ENCODE results near the gene APEX1. TPM values are rescaled to one million over a fixed set of nuclear protein-coding genes. Genes with fewer than 3 reads are reported as not detected.
"Not testable (repeated sequence)": the region's sequence is repeated elsewhere in the genome, so short reads cannot be mapped to it uniquely, and the experiment has no call there.

APEX1 gene
- total RNA-seq, 1 experiment from 2014 or later, result 60.4 TPM

- no peak overlapping the region for H3K27ac ChIP-seq
- H3K9me3 ChIP-seq (replicated peaks), result no peaks in the 10 kb centered on the region
- H3K27me3 ChIP-seq (replicated peaks), result no peaks in the 10 kb centered on the region; the same call in 1 of the 2 replicates
- H3K36me3 ChIP-seq, result no peaks in the 10 kb centered on the region
- no peak for DNase-seq (ENCODE audit: low read depth in 1 of 2, low spot score in 2 of 2)
- no peak overlapping the region for H3K4me3 ChIP-seq
- no peaks in the 10 kb centered on the region for H3K4me1 ChIP-seq (replicated peaks)
These were observed 44.1 kb downstream of the APEX1 start for GRCh38 chr14:20499108-20499507.

- Histone ChIP-seq H3K9me3 (replicated peaks) (no peaks in the 10 kb centered on the region), H3K36me3 (no peaks in the 10 kb centered on the region), H3K4me1 (replicated peaks) (no peaks in the 10 kb centered on the region), H3K27me3 (replicated peaks) (no peaks in the 10 kb centered on the region; the same call in 1 of the 2 replicates), H3K4me3 (no peak overlapping the region), H3K27ac (no peak overlapping the region)
- no peak for DNase-seq (ENCODE audit: low read depth in 1 of 2, low spot score in 2 of 2)
These were observed 44.9 kb downstream of the APEX1 start for GRCh38 chr14:20499881-20500280.

GRCh38 chr14:20501346-20501745, 46.3 kb downstream of the APEX1 start:
- no peak overlapping the region for H3K27ac ChIP-seq
- no peaks in the 10 kb centered on the region; the same call in 1 of the 2 replicates for H3K27me3 ChIP-seq (replicated peaks)
- no peak for DNase-seq (ENCODE audit: low read depth in 1 of 2, low spot score in 2 of 2)
- no peaks in the 10 kb centered on the region for H3K36me3 ChIP-seq
- H3K9me3 ChIP-seq (replicated peaks), result no peaks in the 10 kb centered on the region
- no peak overlapping the region for H3K4me3 ChIP-seq
- no peaks in the 10 kb centered on the region for H3K4me1 ChIP-seq (replicated peaks)

DNA sequence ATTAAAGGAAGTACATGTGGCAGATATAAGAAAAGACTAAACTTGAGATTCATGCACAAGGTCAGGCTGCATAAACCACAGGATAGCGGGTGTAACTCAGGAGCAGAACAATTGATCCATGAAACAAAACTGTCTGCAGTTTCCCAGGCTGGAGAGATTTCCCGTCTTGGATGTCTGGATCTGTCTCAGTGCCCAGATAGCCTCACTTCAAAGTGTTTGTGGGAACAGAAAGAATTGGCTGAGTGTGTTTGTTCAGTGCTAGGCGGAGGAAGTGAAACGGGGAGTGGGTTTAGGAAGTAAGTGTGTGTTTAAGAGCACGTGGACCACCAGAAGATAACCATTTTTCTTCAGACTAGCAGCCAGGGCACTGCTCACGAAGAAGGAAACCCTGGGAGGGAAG, 48.9 kb downstream of the APEX1 start:
- H3K9me3 ChIP-seq (replicated peaks), result no peaks in the 10 kb centered on the region

GRCh38 chr14:20506276-20506675, 51.2 kb downstream of the APEX1 start:
- H3K4me3 ChIP-seq; H3K27ac ChIP-seq; H3K9me3 ChIP-seq (replicated peaks); H3K4me1 ChIP-seq (replicated peaks); H3K27me3 ChIP-seq (replicated peaks); DNase-seq (ENCODE audit: low read depth in 1 of 2, low spot score in 2 of 2); H3K36me3 ChIP-seq: not testable (repeated sequence)

More for the DNA sequence above, 48.9 kb downstream of the APEX1 start:
- Histone ChIP-seq H3K4me1 (replicated peaks) (no peaks in the 10 kb centered on the region), H3K36me3 (no peaks in the 10 kb centered on the region), H3K27ac (no peak overlapping the region), H3K27me3 (replicated peaks) (no peaks in the 10 kb centered on the region; the same call in 1 of the 2 replicates), H3K4me3 (no peak overlapping the region)
- no peak for DNase-seq (ENCODE audit: low read depth in 1 of 2, low spot score in 2 of 2)

GRCh38 chr14:20506752-20507151, 51.7 kb downstream of the APEX1 start:
- not testable (repeated sequence) for H3K4me1 ChIP-seq (replicated peaks); DNase-seq (ENCODE audit: low read depth in 1 of 2, low spot score in 2 of 2)

More at GRCh38 chr14:20506752-20507151, 51.7 kb downstream of the APEX1 start:
- H3K27me3 ChIP-seq (replicated peaks); H3K36me3 ChIP-seq; H3K27ac ChIP-seq; H3K9me3 ChIP-seq (replicated peaks); H3K4me3 ChIP-seq: not testable (repeated sequence)

Other genes starting within 250 kb of the APEX1 start
- not detected in 2 replicates for gene OR11H6, start 231.5 kb upstream of the APEX1 start, total RNA-seq (2014; rRNA removed; shearing (Covaris generic))
- gene OR11H7, start 226.2 kb upstream of the APEX1 start, total RNA-seq (2014; rRNA removed; shearing (Covaris generic)), result not detected in 2 replicates
- not detected in 2 replicates for gene OR11H4, start 215.9 kb upstream of the APEX1 start, total RNA-seq (2014; rRNA removed; shearing (Covaris generic))
- gene TTC5, start 149.3 kb upstream of the APEX1 start, total RNA-seq (2014; rRNA removed; shearing (Covaris generic)), result 9.9 and 20.7 TPM in 2 replicates
- gene CCNB1IP1, start 121.9 kb upstream of the APEX1 start, total RNA-seq (2014; rRNA removed; shearing (Covaris generic)), result 33.0 and 51.8 TPM in 2 replicates
- gene PARP2, start 111.6 kb upstream of the APEX1 start, total RNA-seq (2014; rRNA removed; shearing (Covaris generic)), result 16.2 and 34.2 TPM in 2 replicates
- gene TEP1, start 41.7 kb upstream of the APEX1 start, total RNA-seq (2014; rRNA removed; shearing (Covaris generic)), result 7.9 and 12.1 TPM in 2 replicates
- gene KLHL33, start 19.1 kb upstream of the APEX1 start, total RNA-seq (2014; rRNA removed; shearing (Covaris generic)), result not detected in 2 replicates
- 27.3 and 64.2 TPM in 2 replicates for gene OSGEP, start 414 bp upstream of the APEX1 start, total RNA-seq (2014; rRNA removed; shearing (Covaris generic))
- 18.9 and 20.5 TPM in 2 replicates for gene PIP4P1, start 6.2 kb downstream of the APEX1 start, total RNA-seq (2014; rRNA removed; shearing (Covaris generic))
- 27.3 and 34.8 TPM in 2 replicates for gene PNP, start 14.2 kb downstream of the APEX1 start, total RNA-seq (2014; rRNA removed; shearing (Covaris generic))
- gene RNASE10, start 50.3 kb downstream of the APEX1 start, total RNA-seq (2014; rRNA removed; shearing (Covaris generic)), result not detected in 2 replicates
- gene RNASE9, start 105.8 kb downstream of the APEX1 start, total RNA-seq (2014; rRNA removed; shearing (Covaris generic)), result not detected in 2 replicates
- gene RNASE11, start 132.8 kb downstream of the APEX1 start, total RNA-seq (2014; rRNA removed; shearing (Covaris generic)), result not detected in 2 replicates
- gene RNASE12, start 136.2 kb downstream of the APEX1 start, total RNA-seq (2014; rRNA removed; shearing (Covaris generic)), result not detected in 2 replicates
- not detected in 2 replicates for gene OR6S1, start 186.5 kb downstream of the APEX1 start, total RNA-seq (2014; rRNA removed; shearing (Covaris generic))
- gene RNASE4, start 229.3 kb downstream of the APEX1 start, total RNA-seq (2014; rRNA removed; shearing (Covaris generic)), result 0.63 and 4.6 TPM in 2 replicates
- 2.7 and 4.4 TPM in 2 replicates for gene ANG, start 233.5 kb downstream of the APEX1 start, total RNA-seq (2014; rRNA removed; shearing (Covaris generic))